Measurements from ENCODE around the gene ADAMTS9.

DNA sequence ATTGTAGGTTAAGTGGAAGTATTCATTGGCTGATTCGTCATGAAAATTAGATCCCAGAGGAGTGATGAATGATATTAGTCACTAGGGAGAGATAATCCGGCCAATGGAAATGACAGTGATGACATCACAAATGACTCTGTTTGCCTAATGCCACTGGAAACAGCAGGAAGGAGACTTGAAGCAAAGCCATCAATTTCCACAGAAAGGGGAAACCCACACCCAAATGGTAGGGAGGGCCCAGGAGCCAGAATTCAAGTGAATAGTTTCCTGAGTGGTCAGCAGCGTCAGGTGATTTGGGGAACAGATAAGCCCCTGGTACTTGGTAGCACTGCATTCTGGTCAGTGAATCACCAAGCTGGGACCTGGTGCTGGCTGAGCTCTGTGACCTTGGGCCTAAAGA, 3.3 kb upstream of the ADAMTS9 start:
- TF ChIP-seq POLR2AphosphoS5 (IDR thresholded peaks at IDR 0.05) (no peak), POLR2A (IDR thresholded peaks at IDR 0.05) (no peak)

Measured in prostate gland (tissue), 1 donor.